Raji (cell line): ENCODE results near the gene NARF.

ENCODE experiments used
- POLR2A ChIP-seq: IDR thresholded peaks from 2 replicates; pipeline ENCODE4 v1.6.1; 2011; ENCODE audit warnings: low read depth, low read length, control low read depth; ENCODE audit not compliant: insufficient read depth

Gene NARF

DNA sequence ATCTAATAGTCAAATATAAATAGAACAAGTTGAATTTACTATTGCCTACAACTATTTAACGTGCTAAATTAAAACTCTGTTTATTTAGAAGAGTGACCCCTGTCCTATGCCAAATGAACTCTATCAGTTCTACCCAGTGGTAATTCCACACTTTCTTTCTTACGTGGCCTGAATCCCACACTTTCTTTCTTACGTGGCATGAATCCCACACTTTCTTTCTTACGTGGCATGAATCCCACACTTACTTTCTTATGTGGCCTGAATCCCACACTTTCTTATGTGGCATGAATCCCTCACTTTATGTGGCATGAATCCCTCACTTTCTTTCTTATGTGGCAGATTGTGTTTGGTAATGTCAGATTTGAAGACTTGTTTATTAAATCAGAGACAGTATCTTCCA, 67.2 kb downstream of the NARF start:
- no peak for TF ChIP-seq POLR2A

- TF ChIP-seq POLR2A: no peak
These were observed 69.4 kb downstream of the NARF start for GRCh38 chr17:82527898-82528297.

DNA sequence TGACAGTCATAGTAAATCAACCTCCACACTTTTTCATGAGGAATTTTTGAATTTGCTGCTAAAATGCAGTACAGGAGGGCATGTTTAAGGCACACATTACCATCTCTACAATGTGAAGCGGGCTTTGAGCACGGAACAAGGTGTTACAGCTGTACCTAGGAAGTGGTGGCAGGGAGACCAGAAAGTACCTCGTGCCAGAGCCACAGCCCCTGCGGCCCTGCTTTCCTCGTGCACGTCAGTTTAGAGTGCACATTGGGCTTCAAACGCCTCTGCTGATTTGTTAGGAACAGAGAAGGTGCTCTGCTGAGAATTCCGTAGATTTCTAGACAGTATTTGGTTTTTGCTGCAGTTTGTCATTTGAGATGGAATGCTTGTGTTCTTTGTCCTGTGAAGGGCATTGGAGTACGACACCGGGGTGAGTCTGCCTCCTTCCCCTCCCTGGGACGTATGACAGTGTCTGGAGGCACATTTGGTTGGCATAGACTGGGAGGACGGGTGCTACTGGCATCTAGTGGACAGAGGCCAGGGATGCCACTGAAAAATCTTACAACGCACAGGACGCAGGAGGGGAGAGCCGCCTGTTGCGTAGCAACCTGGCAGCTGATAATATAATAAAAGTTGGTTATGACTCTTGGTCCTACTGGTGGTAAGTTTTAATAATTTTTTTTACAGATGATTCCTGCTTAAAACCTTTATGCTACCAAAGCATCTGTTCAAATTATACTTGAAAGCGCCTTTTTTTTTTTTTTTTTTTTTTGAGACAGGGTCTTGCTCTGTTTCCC, 70.1 kb downstream of the NARF start:
- no peak for TF ChIP-seq POLR2A

DNA sequence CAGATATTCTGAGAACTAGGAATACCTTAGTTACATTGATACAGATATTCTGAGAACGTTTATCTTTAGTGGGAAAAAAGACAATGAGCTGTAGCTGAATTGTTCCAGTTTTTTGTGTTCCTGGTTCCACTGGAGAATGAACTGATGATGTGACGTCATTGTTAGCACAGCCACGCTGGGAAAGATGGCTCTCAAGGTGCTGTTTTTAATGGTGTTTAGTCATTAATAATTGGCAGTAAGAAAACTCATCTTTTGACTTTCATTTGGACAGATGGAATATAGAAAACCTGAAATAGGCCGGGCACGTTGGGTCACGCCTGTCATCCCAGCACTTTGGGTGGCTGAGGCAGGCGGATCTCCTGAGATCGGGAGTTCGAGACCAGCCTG, 71.4 kb downstream of the NARF start:
- TF ChIP-seq POLR2A: no peak

DNA sequence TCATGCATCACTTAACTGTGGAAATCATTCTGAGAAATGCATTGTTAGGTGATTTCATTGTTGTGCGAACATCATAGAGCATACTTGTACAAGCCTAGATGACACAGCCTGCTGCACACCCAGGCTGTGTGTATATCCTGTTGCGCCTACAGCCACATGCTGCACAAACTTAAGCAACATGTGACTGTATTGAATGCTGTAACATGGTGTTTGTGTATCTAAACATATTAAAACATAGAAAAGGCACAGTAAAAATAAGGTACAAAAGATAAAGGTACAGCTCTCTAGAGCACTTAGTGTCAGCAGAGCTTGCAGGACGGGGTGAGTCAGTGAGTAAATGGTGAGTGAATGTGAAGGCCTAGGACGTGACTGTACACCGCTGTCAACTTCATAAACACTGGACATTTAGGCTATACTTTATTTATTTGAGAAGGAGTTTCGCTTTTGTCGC, 72.9 kb downstream of the NARF start:
- TF ChIP-seq POLR2A: no peak

DNA sequence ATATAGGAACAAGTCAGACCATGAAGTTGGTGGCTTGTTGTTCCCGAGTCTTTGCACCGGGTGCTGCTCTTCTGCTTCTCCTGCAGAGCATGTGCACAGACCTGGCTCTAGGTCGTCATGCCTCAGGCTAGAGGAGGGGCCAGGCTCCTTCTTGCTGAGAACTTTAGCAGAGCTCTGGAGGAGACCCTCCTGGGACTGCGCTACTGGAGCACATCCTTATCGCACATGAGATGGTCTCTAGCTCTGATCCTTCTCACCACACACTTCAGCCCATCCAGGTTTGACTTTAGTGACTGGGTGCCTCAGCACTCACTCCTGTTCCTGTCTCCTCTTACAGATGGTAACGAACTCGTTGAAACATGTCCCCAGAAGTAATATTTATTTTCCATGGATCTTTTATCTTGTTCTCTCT, 75.9 kb downstream of the NARF start:
- no peak for TF ChIP-seq POLR2A

- TF ChIP-seq POLR2A: no peak
These were observed 78.1 kb downstream of the NARF start for GRCh38 chr17:82536512-82537201.
